Adrenal gland (tissue), 5 donors: ENCODE measurements around the gene PSG3.
"Not testable (repeated sequence)": the region's sequence is repeated elsewhere in the genome, so short reads cannot be mapped to it uniquely, and the experiment has no call there.

Source experiments
- CTCF ChIP-seq, 6 experiments: fragments of 450-650 bp in 4 of 6; fragments of 200-600 bp in 2 of 6; sonication (generic) in 1 of 6; IDR thresholded peaks; 1 replicate in 5 of 6; 2 replicates in 1 of 6; pipeline versions ENCODE4 v1.5.1 to v1.8.0; 2016 to 2021; ENCODE audit warnings: antibody characterized with exemption in 6 of 6, mild to moderate bottlenecking in 2 of 6, moderate library complexity in 1 of 6
- POLR2A ChIP-seq, 2 donors: fragments of 450-650 bp; IDR thresholded peaks; one replicate each; pipeline ENCODE4 v1.6.1; 2017; ENCODE audit warnings: antibody characterized with exemption in 2 of 2, mild to moderate bottlenecking in 2 of 2, moderate library complexity in 1 of 2
- donor health status: DM: no; HTN: no; CAD: no.

GRCh38 chr19:42674549-42674948 lies 65.7 kb downstream of the PSG3 start:
- not testable (repeated sequence) for TF ChIP-seq CTCF, POLR2A (IDR thresholded peaks at IDR 0.05)
